ENCODE results near the gene CAMK1D.

DNA sequence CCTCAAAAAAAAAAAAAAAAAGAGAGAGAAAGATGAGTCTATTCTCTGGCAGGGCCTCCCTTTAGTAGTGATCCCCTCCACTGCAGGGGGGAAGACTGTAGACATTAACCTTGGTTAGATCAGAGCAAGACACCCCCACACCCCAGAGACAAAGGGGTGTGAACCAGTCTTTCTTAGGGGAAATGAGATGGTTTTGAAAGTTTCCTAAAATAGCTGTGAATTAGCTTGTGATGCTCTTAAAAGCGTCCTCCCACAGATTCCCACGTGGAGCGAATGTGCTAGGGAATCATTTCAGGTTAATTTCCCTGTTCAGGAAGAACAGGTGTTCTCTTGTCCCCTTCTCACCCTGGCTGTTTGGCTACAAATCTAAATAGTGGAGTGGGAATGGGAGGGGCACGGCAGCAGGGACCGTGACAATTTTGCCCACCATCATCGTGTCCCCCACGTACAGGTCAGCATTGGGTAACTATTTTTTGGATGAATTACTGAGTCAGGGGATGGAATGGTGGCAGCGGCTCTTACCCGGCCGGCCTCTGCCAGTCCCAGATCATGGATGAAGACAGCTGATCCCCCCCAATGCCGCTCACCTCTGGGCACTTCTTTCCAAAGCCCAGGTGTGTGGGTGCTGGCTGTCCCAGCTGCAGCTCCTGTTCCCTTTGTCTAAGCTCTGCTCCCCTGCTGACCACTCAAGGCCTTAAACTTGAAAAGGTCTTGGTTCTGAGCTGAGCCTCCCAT lies 499.3 kb downstream of the CAMK1D start:
- TF ChIP-seq CTCF (IDR thresholded peaks at IDR 0.05) (no peak), POLR2A (IDR thresholded peaks at IDR 0.05) (no peak)

Data from testis (tissue), 2 donors.